Limb (tissue), 2 donors: Measurements from ENCODE around the gene TMEM79.

Source experiments
- DNase-seq, 2 donors: peaks; one replicate each; pipeline ENCODE4 v3.0.0-alpha.2; 2016; ENCODE audit errors: extremely low spot score in 2 of 2

The TMEM79 gene

GRCh38 chr1:156284112-156284511 is at the start of gene TMEM79:
Gene TMEM79 (plus strand): TSS chr1:156284325. CDS start chr1:156285227, 902 bp downstream.
- no peak for DNase-seq

DNA sequence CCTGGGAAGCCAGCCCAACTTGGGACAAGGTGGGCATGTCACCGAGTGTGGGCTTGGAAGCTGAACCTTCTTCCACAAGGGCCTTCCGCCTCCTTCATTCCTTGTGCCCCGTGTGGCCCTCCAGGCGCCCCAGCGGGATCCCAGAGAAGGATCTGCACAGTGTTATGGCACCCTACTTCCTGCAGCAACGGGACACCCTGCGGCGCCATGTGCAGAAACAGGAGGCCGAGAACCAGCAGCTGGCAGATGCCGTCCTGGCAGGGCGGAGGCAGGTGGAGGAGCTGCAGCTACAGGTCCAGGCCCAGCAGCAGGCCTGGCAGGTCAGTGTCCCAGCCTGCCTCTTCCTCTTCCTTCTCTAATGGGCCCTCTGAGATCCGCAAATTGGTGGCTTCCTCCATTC is 48.0 kb upstream of the TMEM79 start:
- DNase-seq, result no peak

DNA sequence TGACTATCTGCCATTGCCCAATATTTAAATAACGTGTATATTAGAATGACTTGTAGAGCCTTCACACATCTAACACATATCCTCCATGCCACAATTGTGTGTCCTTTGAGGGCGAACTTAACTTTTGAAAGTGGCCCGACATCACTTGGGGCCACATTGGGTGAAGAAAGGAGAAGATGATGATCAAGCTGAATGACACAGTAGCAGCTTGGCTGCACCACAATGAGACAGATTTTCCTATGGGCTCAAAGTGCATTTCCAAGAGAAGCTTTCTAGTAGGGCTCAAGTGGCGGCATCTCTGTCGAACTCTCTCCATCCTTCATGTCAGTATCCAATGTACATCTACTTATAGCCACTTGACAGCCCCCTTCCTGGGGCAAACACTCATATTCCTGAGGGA is 45.9 kb upstream of the TMEM79 start:
- DNase-seq, result no peak

DNA sequence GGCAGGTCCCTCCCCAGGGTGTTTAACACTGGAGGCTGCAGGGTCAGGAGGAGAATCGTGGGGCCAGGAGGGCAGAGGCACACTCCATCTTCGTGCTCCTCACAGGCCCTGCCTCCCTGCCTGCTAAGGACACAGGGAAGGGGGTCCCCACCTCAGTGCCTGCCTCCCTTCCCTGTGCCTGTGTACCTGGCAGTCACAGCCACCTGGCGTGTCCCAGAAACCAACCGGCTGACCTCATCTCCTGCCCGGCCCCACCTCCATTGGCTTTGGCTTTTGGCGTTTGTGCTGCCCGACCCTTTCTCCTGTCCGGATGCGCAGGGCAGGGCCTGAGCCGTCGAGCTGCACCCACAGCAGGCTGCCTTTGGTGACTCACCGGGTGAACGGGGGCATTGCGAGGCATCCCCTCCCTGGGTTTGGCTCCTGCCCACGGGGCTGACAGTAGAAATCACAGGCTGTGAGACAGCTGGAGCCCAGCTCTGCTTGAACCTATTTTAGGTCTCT is 42.8 kb upstream of the TMEM79 start:
- DNase-seq, result no peak

DNA sequence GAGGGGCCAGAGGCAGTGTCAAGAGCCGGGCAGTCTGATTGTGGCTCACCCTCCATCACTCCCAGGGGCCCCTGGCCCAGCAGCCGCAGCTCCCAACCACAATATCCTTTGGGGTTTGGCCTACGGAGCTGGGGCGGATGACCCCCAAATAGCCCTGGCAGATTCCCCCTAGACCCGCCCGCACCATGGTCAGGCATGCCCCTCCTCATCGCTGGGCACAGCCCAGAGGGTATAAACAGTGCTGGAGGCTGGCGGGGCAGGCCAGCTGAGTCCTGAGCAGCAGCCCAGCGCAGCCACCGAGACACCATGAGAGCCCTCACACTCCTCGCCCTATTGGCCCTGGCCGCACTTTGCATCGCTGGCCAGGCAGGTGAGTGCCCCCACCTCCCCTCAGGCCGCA is 42.2 kb upstream of the TMEM79 start, which contains the start of gene BGLAP:
Gene BGLAP (plus strand): TSS at position 259 of the 400 bp plus-strand sequence. CDS start 48 bp downstream, at position 307.
- DNase-seq, result no peak

DNA sequence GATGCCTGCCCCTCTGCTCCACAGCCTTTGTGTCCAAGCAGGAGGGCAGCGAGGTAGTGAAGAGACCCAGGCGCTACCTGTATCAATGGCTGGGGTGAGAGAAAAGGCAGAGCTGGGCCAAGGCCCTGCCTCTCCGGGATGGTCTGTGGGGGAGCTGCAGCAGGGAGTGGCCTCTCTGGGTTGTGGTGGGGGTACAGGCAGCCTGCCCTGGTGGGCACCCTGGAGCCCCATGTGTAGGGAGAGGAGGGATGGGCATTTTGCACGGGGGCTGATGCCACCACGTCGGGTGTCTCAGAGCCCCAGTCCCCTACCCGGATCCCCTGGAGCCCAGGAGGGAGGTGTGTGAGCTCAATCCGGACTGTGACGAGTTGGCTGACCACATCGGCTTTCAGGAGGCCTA is 41.4 kb upstream of the TMEM79 start:
- no peak for DNase-seq

- DNase-seq, result no peak
These were observed 40.0 kb upstream of the TMEM79 start for GRCh38 chr1:156244126-156244525.

- DNase-seq, result no peak
These were observed 39.4 kb upstream of the TMEM79 start for GRCh38 chr1:156244712-156245111.

- DNase-seq, result peak in 1 of 2 donors; percentile 53
These were observed 38.5 kb upstream of the TMEM79 start for GRCh38 chr1:156245451-156246232.

- DNase-seq, result no peak
These were observed 37.8 kb upstream of the TMEM79 start for GRCh38 chr1:156246241-156246780.

- DNase-seq, result no peak
These were observed 37.2 kb upstream of the TMEM79 start for GRCh38 chr1:156246781-156247459.

DNA sequence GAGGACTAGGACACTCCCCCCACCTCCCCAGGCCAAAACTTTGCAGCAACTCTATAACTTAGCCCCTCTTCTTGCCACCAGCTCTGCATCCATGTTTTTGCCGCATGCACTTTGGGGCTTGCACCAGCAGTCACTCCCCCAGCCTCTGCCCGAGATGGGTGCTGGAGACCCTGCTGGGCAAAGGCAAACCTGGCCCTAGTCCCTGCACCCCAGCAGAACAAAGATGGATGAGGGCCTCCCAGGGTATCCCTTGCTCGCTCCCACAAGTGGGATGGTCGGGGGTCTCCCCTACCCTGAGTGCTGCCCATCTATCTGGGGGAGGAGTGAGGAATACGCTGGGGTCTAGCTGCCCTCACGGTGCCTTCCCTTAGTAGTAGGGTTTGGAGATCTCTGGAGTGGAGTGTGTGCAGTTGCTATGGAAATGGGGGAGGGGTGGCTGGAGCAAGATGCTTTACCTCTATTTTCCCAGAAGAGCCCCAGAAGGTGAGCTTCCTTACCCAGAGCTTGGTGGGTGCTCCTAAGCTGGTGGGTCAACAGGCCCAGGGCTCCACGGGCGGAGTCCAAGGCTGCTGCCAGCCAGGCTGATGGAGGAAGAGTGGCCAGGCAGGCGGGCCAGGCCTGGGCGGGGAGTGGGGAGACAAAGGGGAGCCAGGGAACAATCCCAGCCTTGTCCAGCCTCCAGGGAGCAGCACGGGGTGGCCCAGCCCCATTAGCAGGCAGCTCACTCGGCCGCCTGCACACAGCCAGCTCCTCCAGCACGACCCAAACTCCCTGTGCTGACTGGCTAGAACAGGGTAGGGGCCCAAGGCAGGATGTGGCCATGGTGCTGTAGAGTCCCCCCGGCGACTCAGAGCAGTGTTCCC is 36.4 kb upstream of the TMEM79 start, which contains the start of gene PAQR6:
Gene PAQR6 (minus strand): TSS at position 597 of the 863 bp plus-strand sequence. CDS start 1,325 bp downstream, outside the sequence.
- DNase-seq, result peak in 1 of 2 donors; percentile 66

GRCh38 chr1:156248323-156248683 is 35.8 kb upstream of the TMEM79 start:
- DNase-seq, result no peak

DNA sequence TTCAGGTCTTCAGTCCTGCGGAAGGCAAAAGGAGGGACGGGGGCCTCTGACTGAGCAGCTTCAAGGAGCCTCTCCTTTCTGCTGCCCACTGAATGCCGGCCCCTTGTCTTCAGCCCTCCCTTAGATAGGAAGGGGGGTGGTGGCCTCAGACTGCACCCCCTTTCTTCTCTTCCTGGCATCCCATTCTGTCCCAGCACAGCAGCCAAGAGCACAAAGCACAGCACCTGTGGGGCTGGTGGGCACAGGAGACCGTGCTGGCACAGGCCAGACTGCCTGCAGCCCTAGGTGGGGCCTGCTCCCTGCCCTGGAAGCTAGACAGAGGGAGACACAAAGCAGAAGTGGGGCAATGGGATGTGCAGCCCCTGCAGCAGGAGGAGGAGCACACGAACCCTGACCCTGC is 34.5 kb upstream of the TMEM79 start:
- DNase-seq, result no peak

- DNase-seq, result no peak
These were observed 32.6 kb upstream of the TMEM79 start for GRCh38 chr1:156251527-156251926.

- DNase-seq, result no peak
These were observed 30.5 kb upstream of the TMEM79 start for GRCh38 chr1:156253634-156254033.

- DNase-seq, result no peak
These were observed 26.4 kb upstream of the TMEM79 start for GRCh38 chr1:156257711-156258110.

GRCh38 chr1:156258859-156259258 is 25.3 kb upstream of the TMEM79 start:
- DNase-seq, result no peak

- DNase-seq, result no peak
These were observed 24.3 kb upstream of the TMEM79 start for GRCh38 chr1:156259805-156260204.

DNA sequence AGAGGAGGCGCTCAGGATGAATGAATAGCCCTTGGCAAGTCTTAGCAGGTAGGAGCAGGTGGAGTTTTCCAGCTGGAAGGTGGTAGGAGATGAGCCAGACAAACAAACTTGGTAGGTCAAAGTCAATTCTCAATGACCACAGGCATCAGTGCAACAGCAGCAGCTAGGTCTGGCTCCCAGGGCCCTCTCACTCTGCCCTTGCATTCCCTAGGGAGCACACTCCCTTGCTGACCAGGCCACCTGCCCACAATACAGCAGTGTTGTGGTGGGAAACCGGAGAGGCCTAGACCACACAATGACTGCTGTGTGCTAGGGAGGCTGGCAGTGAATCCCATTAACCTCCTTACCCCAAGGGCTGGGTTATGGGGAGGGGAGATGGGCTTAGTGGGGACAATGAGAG is 23.2 kb upstream of the TMEM79 start:
- no peak for DNase-seq
